H1 (cell line): ENCODE measurements around the gene FAM120B.

Source experiments
- GABPA ChIP-seq: IDR thresholded peaks from 2 replicates; pipeline ENCODE4 v1.6.1; 2011; ENCODE audit warnings: mild to moderate bottlenecking, low read length, moderate library complexity, borderline replicate concordance; ENCODE audit not compliant: insufficient read depth
- HDAC2 ChIP-seq, 2 experiments: fragments of 300-600 bp in 1 of 2; sonication (generic) in 1 of 2; IDR thresholded peaks; 2 replicates each; pipeline ENCODE4 v1.6.1; 2011 to 2012; ENCODE audit warnings: low read depth in 2 of 2, low read length in 2 of 2, mild to moderate bottlenecking in 2 of 2, moderate library complexity in 2 of 2, borderline replicate concordance in 1 of 2, inconsistent platforms in 1 of 2
- ZNF274 ChIP-seq: IDR thresholded peaks from 2 replicates; pipeline ENCODE4 v1.7.0; 2012; ENCODE audit warnings: low read length, borderline replicate concordance; ENCODE audit errors: extremely low read depth
- TF ChIP-seq, protein P1 (sequence below), 3 experiments: IDR thresholded peaks; 1 replicate in 2 of 3; 2 replicates in 1 of 3; pipeline versions ENCODE4 v1.5.1 to v1.6.1; 2011; ENCODE audit warnings: low read length in 3 of 3, mild to moderate bottlenecking in 3 of 3, inconsistent platforms in 2 of 3, low read depth in 1 of 3, moderate library complexity in 1 of 3; ENCODE audit not compliant: insufficient read depth in 1 of 3; ENCODE audit errors: control extremely low read depth in 1 of 3
- TF ChIP-seq, protein P2 (sequence below): IDR thresholded peaks from 2 replicates; pipeline ENCODE4 v1.6.1; 2012; ENCODE audit warnings: inconsistent platforms

DNA sequence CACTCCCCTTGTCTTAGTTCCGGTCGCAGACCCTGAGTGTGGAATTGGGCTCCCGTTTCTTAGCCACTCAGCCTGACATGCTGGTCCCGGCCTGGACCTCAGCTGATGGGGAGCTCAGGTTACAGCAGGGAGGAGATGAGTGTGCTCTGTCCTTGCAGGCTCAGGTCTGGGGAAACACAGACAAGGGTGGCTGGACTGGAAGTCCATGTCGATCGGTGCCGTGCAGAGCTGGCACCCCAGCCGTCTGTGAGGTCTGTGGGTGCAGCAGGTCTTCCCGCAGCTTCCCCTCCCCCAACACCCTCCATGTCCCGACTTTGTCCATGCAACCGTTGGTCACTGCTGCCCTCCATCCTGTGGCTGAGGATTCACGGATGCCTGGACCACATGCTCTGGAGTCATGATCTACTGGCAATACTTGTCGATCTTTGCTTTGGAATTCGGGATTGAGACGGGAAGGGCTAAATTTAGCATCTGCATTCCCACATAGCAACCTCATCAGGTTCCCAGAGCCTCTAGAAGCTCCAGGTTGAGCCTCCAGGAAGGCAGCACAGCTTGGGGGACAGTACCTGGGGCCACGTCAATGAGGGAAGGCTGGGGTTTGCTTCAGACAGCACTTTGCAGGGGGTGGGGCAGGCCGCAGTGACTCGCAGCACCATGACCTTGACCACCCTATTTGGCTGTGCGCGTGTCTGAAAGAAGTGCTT lies 127.7 kb downstream of the FAM120B start:
- TF ChIP-seq HDAC2 (IDR thresholded peaks at IDR 0.05; ENCODE audit: borderline replicate concordance in 1 of 2, low read depth in 2 of 2, low read length in 2 of 2) (no peak), GABPA (no peak), ZNF274 (no peak)
- TF ChIP-seq, protein P1, sequence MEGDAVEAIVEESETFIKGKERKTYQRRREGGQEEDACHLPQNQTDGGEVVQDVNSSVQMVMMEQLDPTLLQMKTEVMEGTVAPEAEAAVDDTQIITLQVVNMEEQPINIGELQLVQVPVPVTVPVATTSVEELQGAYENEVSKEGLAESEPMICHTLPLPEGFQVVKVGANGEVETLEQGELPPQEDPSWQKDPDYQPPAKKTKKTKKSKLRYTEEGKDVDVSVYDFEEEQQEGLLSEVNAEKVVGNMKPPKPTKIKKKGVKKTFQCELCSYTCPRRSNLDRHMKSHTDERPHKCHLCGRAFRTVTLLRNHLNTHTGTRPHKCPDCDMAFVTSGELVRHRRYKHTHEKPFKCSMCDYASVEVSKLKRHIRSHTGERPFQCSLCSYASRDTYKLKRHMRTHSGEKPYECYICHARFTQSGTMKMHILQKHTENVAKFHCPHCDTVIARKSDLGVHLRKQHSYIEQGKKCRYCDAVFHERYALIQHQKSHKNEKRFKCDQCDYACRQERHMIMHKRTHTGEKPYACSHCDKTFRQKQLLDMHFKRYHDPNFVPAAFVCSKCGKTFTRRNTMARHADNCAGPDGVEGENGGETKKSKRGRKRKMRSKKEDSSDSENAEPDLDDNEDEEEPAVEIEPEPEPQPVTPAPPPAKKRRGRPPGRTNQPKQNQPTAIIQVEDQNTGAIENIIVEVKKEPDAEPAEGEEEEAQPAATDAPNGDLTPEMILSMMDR (IDR thresholded peaks at IDR 0.05; ENCODE audit: control extremely low read depth in 1 of 3, insufficient read depth in 1 of 3, low read depth in 1 of 3, low read length in 3 of 3) = no peak
- TF ChIP-seq, protein P2, sequence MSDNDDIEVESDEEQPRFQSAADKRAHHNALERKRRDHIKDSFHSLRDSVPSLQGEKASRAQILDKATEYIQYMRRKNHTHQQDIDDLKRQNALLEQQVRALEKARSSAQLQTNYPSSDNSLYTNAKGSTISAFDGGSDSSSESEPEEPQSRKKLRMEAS = no peak
